Measurements from ENCODE around the gene MMAA. TPM values are rescaled to one million over a fixed set of nuclear protein-coding genes. Genes with fewer than 3 reads are reported as not detected.

Gene MMAA
- polyA plus RNA-seq, 3 donors: 2.1 to 4.0 (median 2.5) TPM

- no peak overlapping the region for H3K4me3 Mint-ChIP-seq
- H4K20me1 ChIP-seq (ENCODE audit: insufficient read depth, low read length): no peaks in the 10 kb centered on the region
- H3K4me2 ChIP-seq (replicated peaks; ENCODE audit: extremely low read depth, low read length, poor library complexity, severe bottlenecking): no peak overlapping the region
- H3K9me3 Mint-ChIP-seq: peaks cover 6 to 14% (median 12%) of the 10 kb centered on the region in 7 donors
- TF ChIP-seq CTCF (IDR thresholded peaks at IDR 0.05): no peak
- peaks cover 0 to 2% of the 10 kb centered on the region in 2 donors for H3K9me3 ChIP-seq (replicated peaks in 1 of 2; ENCODE audit: control insufficient read depth in 1 of 2, insufficient read depth in 1 of 2, low read length in 2 of 2)
- H3K9ac ChIP-seq (ENCODE audit: insufficient read depth, low read length, poor library complexity, severe bottlenecking): no peak overlapping the region
- no peak overlapping the region for H2AFZ ChIP-seq (ENCODE audit: insufficient read depth, low read depth, low read length, poor library complexity, severe bottlenecking)
- H3K4me3 ChIP-seq (replicated peaks in 1 of 3; ENCODE audit: low read depth in 2 of 3, low read length in 3 of 3): no peak overlapping the region
- H3K27me3 Mint-ChIP-seq (ENCODE audit: low read depth in 3 of 3): peaks cover 0 to 2% (median 2%) of the 10 kb centered on the region in 3 donors
- H3K4me1 Mint-ChIP-seq: no peaks in the 10 kb centered on the region
- H3K27ac ChIP-seq (ENCODE audit: low read depth in 1 of 2, low read length in 2 of 2): no peak overlapping the region
- DNase-seq: no peak
- no peaks in the 10 kb centered on the region for H3K36me3 Mint-ChIP-seq
- H3K79me2 ChIP-seq (ENCODE audit: insufficient read depth, low read length): no peaks in the 10 kb centered on the region
- H3K27me3 ChIP-seq (ENCODE audit: control insufficient read depth in 2 of 2, insufficient read depth in 2 of 2, low read length in 2 of 2): no peaks in the 10 kb centered on the region
- no peak overlapping the region for H3K27ac Mint-ChIP-seq
- no peaks in the 10 kb centered on the region for H3K4me1 ChIP-seq (ENCODE audit: control insufficient read depth in 1 of 2, insufficient read depth in 2 of 2, low read length in 2 of 2)
- intact Hi-C loops (cut with micrococcal nuclease): no loop called here
- H3K36me3 ChIP-seq (replicated peaks in 1 of 2; ENCODE audit: control insufficient read depth in 1 of 2, insufficient read depth in 2 of 2, low read length in 2 of 2): no peaks in the 10 kb centered on the region
Observed at GRCh38 chr4:145681518-145681917, 62.3 kb downstream of the MMAA start.

- no peak overlapping the region for H3K27ac Mint-ChIP-seq
Observed at GRCh38 chr4:145681956-145682355, 62.8 kb downstream of the MMAA start.

More at GRCh38 chr4:145681956-145682355, 62.8 kb downstream of the MMAA start:
- peaks cover 6 to 14% (median 11%) of the 10 kb centered on the region in 7 donors for H3K9me3 Mint-ChIP-seq
- no peak overlapping the region for H3K4me3 ChIP-seq (replicated peaks in 1 of 3; ENCODE audit: low read depth in 2 of 3, low read length in 3 of 3)
- DNase-seq: no peak
- H3K36me3 ChIP-seq (replicated peaks in 1 of 2; ENCODE audit: control insufficient read depth in 1 of 2, insufficient read depth in 2 of 2, low read length in 2 of 2): no peaks in the 10 kb centered on the region
- no peaks in the 10 kb centered on the region for H3K4me1 ChIP-seq (ENCODE audit: control insufficient read depth in 1 of 2, insufficient read depth in 2 of 2, low read length in 2 of 2)
- WGBS (ENCODE audit: insufficient coverage): no CpG with 5 or more reads among the region's 1 CpG
- H3K4me1 Mint-ChIP-seq: no peaks in the 10 kb centered on the region
- no peak overlapping the region for H3K9ac ChIP-seq (ENCODE audit: insufficient read depth, low read length, poor library complexity, severe bottlenecking)
- peaks cover 0 to 2% of the 10 kb centered on the region in 2 donors for H3K9me3 ChIP-seq (replicated peaks in 1 of 2; ENCODE audit: control insufficient read depth in 1 of 2, insufficient read depth in 1 of 2, low read length in 2 of 2)
- no peaks in the 10 kb centered on the region for H3K27me3 ChIP-seq (ENCODE audit: control insufficient read depth in 2 of 2, insufficient read depth in 2 of 2, low read length in 2 of 2)
- intact Hi-C loops (cut with micrococcal nuclease): no loop called here
- no peak overlapping the region for H3K4me2 ChIP-seq (replicated peaks; ENCODE audit: extremely low read depth, low read length, poor library complexity, severe bottlenecking)
- H3K27me3 Mint-ChIP-seq (ENCODE audit: low read depth in 3 of 3): peaks cover 0 to 2% (median 2%) of the 10 kb centered on the region in 3 donors
- H2AFZ ChIP-seq (ENCODE audit: insufficient read depth, low read depth, low read length, poor library complexity, severe bottlenecking): no peak overlapping the region
- H3K79me2 ChIP-seq (ENCODE audit: insufficient read depth, low read length): no peaks in the 10 kb centered on the region
- no peaks in the 10 kb centered on the region for H4K20me1 ChIP-seq (ENCODE audit: insufficient read depth, low read length)
- no peak overlapping the region for H3K27ac ChIP-seq (ENCODE audit: low read depth in 1 of 2, low read length in 2 of 2)
- H3K36me3 Mint-ChIP-seq: no peaks in the 10 kb centered on the region
- no peak for TF ChIP-seq CTCF (IDR thresholded peaks at IDR 0.05)
- H3K4me3 Mint-ChIP-seq: no peak overlapping the region
